Activated T-helper 2 cell treated with anti-CD3 and anti-CD28 coated beads, Interferon-gamma antibody, Interleukin-2, Interleukin-4, amounts not matched to agents 10 μg/mL and 5 μg/mL and 100 μg/mL, durations not matched to agents 14 hours and 24 hours and 36 hours (primary cell): Measurements from ENCODE around the gene DNER. TPM values are rescaled to one million over a fixed set of nuclear protein-coding genes. Genes with fewer than 3 reads are reported as not detected.

Source experiments
- DNase-seq: peaks from one replicate; pipeline ENCODE4 v3.0.0; 2021; ENCODE audit warnings: low spot score
- H3K27ac Mint-ChIP-seq: one replicate; pipeline ENCODE4 v1.8.0; 2021; ENCODE audit warnings: mixed read lengths
- H3K27me3 Mint-ChIP-seq: one replicate; pipeline ENCODE4 v1.8.0; 2021; ENCODE audit warnings: low read depth, mixed read lengths
- H3K36me3 Mint-ChIP-seq: one replicate; pipeline ENCODE4 v1.8.0; 2021; ENCODE audit warnings: low read depth, mixed read lengths
- H3K4me1 Mint-ChIP-seq: one replicate; pipeline ENCODE4 v1.8.0; 2021; ENCODE audit warnings: low read depth, mixed read lengths
- H3K4me3 Mint-ChIP-seq: one replicate; pipeline ENCODE4 v1.8.0; 2021; ENCODE audit warnings: low read depth, mild to moderate bottlenecking, moderate library complexity, mixed read lengths
- H3K9me3 Mint-ChIP-seq: one replicate; pipeline ENCODE4 v1.8.0; 2021; ENCODE audit warnings: mixed read lengths
- intact Hi-C: fragments of 100-400 bp; cut with micrococcal nuclease; formaldehyde crosslinking; loops from one replicate; pipeline ENCODE4 v1.15.1; 2023
- total RNA-seq: library from RNA; stranded (reverse); gene quantifications from 2 replicates; pipeline ENCODE4 v1.2.3, GENCODE V29; 2022

DNER gene
- total RNA-seq, 1 donor from 2014 or later = not detected

DNA sequence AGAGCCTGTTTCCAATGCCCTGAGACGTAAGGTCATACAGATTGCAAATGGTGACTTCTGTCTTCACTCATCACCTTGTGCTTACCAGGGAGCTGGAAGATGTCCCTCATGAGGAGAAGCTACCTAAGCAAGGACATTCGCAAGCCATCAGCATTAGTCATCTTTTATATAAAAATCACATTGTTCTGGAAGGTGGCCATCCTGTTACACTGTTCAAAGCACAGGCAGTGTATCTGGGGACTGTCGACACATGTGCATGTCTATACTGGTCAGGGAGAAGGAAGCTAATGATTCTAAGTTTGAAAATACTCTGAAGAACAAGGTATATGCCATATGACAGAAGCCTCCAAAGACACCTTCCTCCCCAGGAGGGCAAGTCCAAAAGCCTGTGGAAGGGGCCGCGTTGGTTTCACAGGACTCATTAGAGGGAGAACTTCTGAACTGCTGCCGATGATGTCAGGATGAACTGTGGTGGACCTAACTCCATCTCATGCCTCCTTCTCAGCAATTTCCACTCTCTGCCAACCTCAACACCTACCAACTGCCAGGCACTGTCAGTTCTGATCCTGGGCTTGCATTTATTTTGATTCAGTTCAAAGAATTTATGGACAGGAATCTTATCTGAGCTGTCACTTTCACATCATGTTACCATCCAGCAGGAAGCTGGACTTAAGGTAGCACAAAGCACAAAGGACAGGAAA is 39.4 kb downstream of the DNER start:
- H3K36me3 Mint-ChIP-seq = no peaks in the 10 kb centered on the region
- intact Hi-C loops = no loop called here
- H3K4me3 Mint-ChIP-seq = no peak overlapping the region
- DNase-seq = no peak
- H3K27ac Mint-ChIP-seq = no peak overlapping the region
- H3K27me3 Mint-ChIP-seq = peaks cover 12% of the 10 kb centered on the region
- H3K4me1 Mint-ChIP-seq = no peaks in the 10 kb centered on the region
- H3K9me3 Mint-ChIP-seq = no peaks in the 10 kb centered on the region

DNA sequence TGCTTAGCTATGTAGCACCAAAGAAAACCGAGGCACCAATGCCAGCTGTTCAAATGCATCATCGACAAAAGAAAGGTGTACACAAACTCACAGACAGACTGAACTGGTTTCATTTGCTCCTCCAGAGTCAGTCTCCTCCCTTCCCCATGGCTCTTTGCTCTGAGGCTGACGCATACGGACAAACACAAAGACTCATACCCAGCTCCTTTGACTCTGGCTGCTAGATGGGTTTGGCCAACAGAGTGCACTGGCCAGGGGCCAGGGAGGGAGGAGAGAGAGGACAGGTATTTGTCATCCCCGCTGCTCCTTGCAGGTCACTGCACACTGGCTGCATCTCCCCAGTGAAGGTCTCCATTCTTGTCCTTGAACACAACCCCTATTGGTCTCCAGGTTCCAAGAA is 40.7 kb downstream of the DNER start:
- Mint-ChIP-seq H3K27ac (no peak overlapping the region), H3K4me3 (no peak overlapping the region), H3K9me3 (no peaks in the 10 kb centered on the region), H3K27me3 (peaks cover 8% of the 10 kb centered on the region), H3K36me3 (no peaks in the 10 kb centered on the region), H3K4me1 (no peaks in the 10 kb centered on the region)
- intact Hi-C loops = no loop called here
- DNase-seq = no peak

DNA sequence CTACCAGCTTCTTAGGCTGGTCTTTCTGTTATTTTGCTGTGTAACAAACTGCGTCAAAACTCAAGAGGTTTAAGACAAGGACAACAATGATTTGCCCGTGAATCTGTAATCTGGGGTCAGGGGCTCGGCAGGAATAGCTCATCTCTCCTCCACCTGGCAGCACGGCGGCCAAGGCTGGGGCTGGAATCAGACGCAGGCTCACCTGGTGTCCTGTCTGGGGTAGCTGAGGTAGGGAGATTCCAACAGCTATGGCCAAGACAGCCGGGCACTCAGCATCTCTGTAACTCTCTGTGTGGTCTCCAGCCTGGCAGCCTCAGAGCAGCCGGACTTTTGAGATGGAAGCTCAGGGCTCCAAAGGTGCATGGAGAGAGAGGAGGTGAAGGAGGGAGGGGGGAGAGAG is 42.3 kb downstream of the DNER start:
- intact Hi-C loops = no loop called here
- Mint-ChIP-seq H3K36me3 (no peaks in the 10 kb centered on the region), H3K27ac (no peak overlapping the region), H3K27me3 (no peaks in the 10 kb centered on the region), H3K4me3 (no peak overlapping the region), H3K4me1 (no peaks in the 10 kb centered on the region), H3K9me3 (no peaks in the 10 kb centered on the region)
- no peak for DNase-seq

DNA sequence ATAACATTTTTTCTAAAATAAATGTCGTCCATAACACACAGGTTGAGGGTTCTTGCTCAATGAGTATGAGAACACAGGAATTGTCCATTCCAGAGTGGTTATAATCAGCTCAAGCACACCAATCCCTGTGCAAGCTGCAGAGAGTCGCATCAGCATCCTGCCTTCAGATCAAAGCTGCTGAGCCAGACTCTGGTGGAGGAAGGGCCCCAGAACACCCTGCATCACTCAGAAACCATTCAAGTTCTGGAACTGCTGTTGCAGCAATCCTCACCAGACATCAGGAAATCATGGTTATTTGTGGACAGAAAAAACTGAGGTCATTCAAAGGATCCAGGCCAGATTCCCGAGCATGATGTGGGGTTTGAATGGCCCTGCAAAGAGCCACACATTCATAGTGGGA is 44.5 kb downstream of the DNER start:
- Mint-ChIP-seq H3K36me3 (no peaks in the 10 kb centered on the region), H3K4me3 (no peak overlapping the region), H3K27me3 (no peaks in the 10 kb centered on the region), H3K27ac (no peak overlapping the region), H3K4me1 (no peaks in the 10 kb centered on the region), H3K9me3 (no peaks in the 10 kb centered on the region)
- no peak for DNase-seq
- intact Hi-C loops = no loop called here

DNA sequence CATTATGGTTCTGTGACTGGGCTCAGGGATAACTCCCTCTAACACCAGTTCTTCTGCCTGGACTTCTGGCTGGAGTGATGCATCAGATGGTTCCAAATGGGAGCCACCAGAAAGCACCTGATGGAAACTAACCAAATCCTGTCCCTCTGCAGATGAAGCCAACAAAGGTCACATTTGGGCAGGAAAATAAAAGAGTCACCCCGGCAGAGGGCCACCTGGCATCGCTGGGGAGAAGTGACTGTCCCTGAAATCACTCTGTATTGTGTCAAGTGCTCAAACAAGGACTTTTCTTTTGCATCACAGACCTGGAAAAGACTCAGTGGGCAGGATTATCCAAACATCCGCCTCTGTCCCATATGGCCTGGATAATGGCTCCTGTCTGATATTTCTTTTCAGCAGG is 47.5 kb downstream of the DNER start:
- Mint-ChIP-seq H3K36me3 (no peaks in the 10 kb centered on the region), H3K4me3 (no peak overlapping the region), H3K27ac (no peak overlapping the region), H3K9me3 (no peaks in the 10 kb centered on the region), H3K4me1 (no peaks in the 10 kb centered on the region), H3K27me3 (peaks cover 4% of the 10 kb centered on the region)
- intact Hi-C loops = no loop called here
- no peak for DNase-seq

DNA sequence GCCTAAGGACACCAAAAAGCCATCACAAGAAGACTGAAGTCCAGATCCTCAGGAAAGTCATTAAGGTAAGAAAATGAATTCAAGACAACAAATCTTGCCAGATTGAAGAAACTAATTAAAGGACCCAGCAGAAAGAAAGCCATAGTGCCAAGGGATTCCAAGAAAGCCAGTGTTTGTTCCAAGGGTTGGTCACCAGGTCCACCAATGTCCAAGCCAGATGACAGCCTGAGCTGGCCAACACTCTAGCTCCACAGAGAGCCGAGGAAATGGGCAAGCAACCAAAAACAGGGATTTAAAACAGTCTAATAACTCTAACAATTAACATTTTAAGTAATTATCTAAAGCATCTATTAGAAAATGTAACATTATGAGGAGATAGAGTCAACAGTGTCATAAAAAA is 49.2 kb downstream of the DNER start:
- H3K27ac Mint-ChIP-seq = no peak overlapping the region
- no peaks in the 10 kb centered on the region for H3K9me3 Mint-ChIP-seq
- H3K36me3 Mint-ChIP-seq = no peaks in the 10 kb centered on the region
- no peak for DNase-seq
- H3K4me1 Mint-ChIP-seq = no peaks in the 10 kb centered on the region
- H3K4me3 Mint-ChIP-seq = no peak overlapping the region
- H3K27me3 Mint-ChIP-seq = peaks cover 7% of the 10 kb centered on the region
- intact Hi-C loops = no loop called here

DNA sequence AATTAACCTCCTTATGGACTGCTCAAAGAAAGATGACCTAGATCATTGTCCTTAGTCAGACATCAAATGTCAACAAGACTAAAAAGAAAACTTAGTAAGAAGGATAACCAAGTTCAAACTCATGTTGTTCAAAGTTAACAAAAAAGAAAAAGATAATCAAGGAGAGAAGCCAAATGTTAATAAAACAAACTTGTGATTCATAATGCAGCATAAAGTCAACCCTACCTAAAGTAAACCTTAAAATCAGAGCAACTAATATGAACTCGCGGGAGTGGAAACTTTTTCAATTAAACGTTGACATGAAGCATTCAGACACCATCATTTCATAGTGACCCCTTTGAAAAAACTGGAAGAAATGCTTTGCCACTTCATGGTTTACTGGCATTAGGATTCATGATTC is 52.9 kb downstream of the DNER start:
- intact Hi-C loops = no loop called here

DNA sequence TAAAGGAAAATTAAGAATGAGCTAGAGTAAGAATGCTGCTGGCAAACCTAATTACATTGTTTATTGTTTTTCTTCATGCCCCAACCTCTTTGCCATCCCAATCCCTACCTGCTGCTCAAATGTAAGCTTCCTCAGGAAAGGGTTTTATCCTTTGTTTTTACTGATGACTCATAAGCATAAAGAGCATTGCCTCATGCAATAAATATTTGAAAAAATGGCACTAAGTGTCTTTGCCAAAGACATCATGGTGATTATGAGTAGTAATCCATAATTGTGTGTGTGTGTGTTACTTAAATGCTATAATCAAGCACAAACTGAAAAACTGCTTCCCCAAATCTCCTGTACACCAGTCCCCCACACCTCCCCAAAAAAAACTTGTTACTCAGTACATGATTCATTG is 53.4 kb downstream of the DNER start:
- no peaks in the 10 kb centered on the region for H3K9me3 Mint-ChIP-seq
- H3K27me3 Mint-ChIP-seq = peaks cover 11% of the 10 kb centered on the region

More for the DNA sequence above, 52.9 kb downstream of the DNER start:
- peaks cover 9% of the 10 kb centered on the region for H3K27me3 Mint-ChIP-seq
- H3K4me1 Mint-ChIP-seq = no peaks in the 10 kb centered on the region
- DNase-seq = no peak
- H3K27ac Mint-ChIP-seq = no peak overlapping the region
- no peaks in the 10 kb centered on the region for H3K9me3 Mint-ChIP-seq
- no peak overlapping the region for H3K4me3 Mint-ChIP-seq
- no peaks in the 10 kb centered on the region for H3K36me3 Mint-ChIP-seq

DNA sequence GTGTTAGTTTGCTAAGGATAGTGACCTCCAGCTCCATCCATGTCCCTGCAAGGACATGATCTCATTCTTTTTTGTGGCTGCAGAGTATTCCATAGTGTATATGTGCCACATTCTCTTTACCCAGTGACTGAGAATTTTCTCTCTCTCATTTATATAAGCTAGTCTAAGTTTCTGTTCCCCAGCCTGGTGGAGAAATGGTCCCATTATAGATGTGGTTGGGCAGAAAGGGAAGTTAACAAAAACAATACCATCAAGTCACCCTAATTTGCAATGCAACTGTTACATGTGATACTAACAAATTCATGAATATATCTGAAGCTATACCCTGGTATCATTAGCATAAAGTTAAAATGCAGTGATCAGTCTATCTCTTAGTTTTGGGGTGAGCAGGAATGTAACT is 54.0 kb downstream of the DNER start:
- Mint-ChIP-seq H3K4me1 (no peaks in the 10 kb centered on the region), H3K4me3 (no peak overlapping the region), H3K27me3 (peaks cover 11% of the 10 kb centered on the region), H3K9me3 (no peaks in the 10 kb centered on the region), H3K27ac (no peak overlapping the region), H3K36me3 (no peaks in the 10 kb centered on the region)
- intact Hi-C loops = no loop called here
- DNase-seq = no peak

More for the DNA sequence above, 53.4 kb downstream of the DNER start:
- intact Hi-C loops = no loop called here
- no peaks in the 10 kb centered on the region for H3K4me1 Mint-ChIP-seq
- no peak for DNase-seq
- no peak overlapping the region for H3K27ac Mint-ChIP-seq
- no peaks in the 10 kb centered on the region for H3K36me3 Mint-ChIP-seq
- no peak overlapping the region for H3K4me3 Mint-ChIP-seq

DNA sequence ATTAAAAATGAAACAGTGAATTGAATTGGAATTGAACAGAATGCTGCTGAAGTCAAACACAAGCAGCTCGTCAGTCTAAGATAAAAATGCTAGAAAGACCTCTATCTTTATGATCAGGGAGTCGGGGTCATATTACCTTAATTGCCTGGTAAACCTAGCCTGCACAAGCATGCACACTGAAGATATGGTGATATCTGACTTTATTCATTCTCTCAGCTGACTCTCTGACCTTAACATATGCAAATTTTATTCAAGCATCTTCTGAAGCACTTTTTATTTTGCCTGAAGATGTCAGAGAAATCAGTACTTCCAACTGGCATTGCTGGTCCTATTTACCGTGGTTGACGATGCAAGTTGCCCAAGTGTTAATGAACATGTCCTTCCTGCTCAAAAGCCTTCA is 56.4 kb downstream of the DNER start:
- Mint-ChIP-seq H3K4me1 (no peaks in the 10 kb centered on the region), H3K9me3 (no peaks in the 10 kb centered on the region), H3K4me3 (no peak overlapping the region), H3K27me3 (peaks cover 9% of the 10 kb centered on the region), H3K27ac (no peak overlapping the region), H3K36me3 (no peaks in the 10 kb centered on the region)
- intact Hi-C loops = no loop called here
- no peak for DNase-seq

DNA sequence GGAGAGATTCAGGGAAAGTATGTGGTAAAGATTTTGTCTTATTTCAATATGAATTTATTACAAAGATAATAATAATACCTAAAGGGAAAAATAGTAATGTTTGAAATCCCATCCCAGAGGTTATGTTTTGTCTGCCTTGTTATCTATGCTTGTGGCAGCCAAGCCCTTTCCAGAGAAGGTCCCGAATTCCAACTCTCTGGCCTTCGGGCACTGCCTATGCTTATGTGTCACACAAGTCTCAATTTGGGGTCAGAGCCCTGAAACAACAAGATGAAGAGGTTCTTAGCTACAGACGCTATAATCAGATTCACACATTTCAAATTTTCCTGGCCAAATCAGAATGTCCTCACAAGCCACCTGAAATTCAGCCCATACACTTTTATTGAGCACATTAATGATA is 59.9 kb downstream of the DNER start:
- Mint-ChIP-seq H3K4me3 (no peak overlapping the region), H3K9me3 (no peaks in the 10 kb centered on the region), H3K27me3 (peaks cover 5% of the 10 kb centered on the region), H3K27ac (no peak overlapping the region), H3K4me1 (no peaks in the 10 kb centered on the region), H3K36me3 (no peaks in the 10 kb centered on the region)
- intact Hi-C loops = no loop called here
- no peak for DNase-seq

DNA sequence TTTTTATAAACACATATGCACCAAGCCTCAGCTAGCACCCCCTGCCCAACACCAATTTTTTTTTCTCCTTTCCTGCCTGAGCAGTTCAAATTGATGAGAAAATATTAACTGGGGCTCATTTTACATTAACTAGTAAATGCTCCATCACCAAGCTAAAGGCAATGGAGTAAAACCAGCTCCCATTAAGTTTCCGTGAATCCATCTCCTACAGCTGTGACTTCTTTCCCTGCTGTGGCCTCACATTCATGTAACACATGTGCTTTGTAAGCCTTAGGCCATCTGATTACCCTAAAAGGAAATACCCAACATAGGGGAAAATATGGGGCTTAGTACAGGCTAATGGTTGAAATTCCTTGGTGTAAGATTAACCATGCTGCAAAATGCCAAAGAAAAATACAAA is 60.8 kb downstream of the DNER start:
- H3K9me3 Mint-ChIP-seq = no peaks in the 10 kb centered on the region
- H3K27me3 Mint-ChIP-seq = peaks cover 5% of the 10 kb centered on the region
- no peak overlapping the region for H3K4me3 Mint-ChIP-seq
- no peaks in the 10 kb centered on the region for H3K36me3 Mint-ChIP-seq
- intact Hi-C loops = no loop called here
- H3K27ac Mint-ChIP-seq = no peak overlapping the region
- DNase-seq = no peak
- no peaks in the 10 kb centered on the region for H3K4me1 Mint-ChIP-seq

DNA sequence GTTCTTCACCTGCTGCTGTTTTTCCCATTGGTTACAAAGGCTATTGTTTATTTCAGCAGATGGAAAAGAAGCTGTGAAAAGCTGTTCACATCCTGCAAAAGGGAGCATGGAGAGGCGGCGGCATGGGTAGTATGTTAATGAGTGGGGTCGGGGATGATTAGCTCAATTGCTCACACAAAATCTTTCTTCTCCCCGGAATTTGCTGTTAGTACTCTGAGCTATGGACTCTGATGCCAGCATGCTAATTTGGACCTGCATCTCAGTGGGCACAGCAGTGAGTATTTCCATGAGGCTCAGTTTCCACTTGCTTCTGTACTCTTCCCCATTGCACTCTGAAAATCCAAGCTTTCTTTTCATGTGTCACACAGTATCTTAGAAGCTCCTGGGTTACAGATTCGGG is 61.6 kb downstream of the DNER start:
- H3K36me3 Mint-ChIP-seq = no peaks in the 10 kb centered on the region
- no peak overlapping the region for H3K4me3 Mint-ChIP-seq
- no peaks in the 10 kb centered on the region for H3K4me1 Mint-ChIP-seq
- no peak overlapping the region for H3K27ac Mint-ChIP-seq
- H3K27me3 Mint-ChIP-seq = peaks cover 6% of the 10 kb centered on the region
- DNase-seq = no peak
- intact Hi-C loops = no loop called here
- no peaks in the 10 kb centered on the region for H3K9me3 Mint-ChIP-seq

DNA sequence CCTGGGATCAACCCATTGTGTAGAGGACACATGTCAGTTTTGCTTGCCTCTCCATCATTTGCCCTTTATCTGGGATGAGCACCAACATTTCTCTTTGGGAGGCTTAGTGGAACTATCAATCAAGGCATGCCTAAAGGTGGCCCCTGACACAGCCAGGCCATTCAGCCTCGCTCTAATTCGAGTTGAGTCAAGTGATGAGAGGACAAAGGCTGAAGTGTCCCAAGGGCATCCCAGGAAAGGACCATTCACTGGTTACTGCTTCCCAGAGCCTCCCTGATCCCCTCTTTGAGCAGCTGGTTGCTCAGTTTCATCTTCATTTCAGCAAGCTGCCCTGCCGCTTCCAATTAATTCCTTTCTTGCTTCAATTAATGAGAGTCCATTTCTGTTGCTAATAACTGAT is 63.5 kb downstream of the DNER start:
- intact Hi-C loops = no loop called here
- Mint-ChIP-seq H3K4me1 (no peaks in the 10 kb centered on the region), H3K4me3 (no peak overlapping the region), H3K27me3 (peaks cover 4% of the 10 kb centered on the region), H3K36me3 (no peaks in the 10 kb centered on the region), H3K9me3 (no peaks in the 10 kb centered on the region), H3K27ac (no peak overlapping the region)
- no peak for DNase-seq
